HPDE6-E6E7 (cell line): Measurements from ENCODE around the gene VSX1.

Experiments used
- DNase-seq: peaks from one replicate; pipeline ENCODE4 v3.0.0; 2011; ENCODE audit warnings: missing footprints; ENCODE audit errors: extremely low spot score

VSX1 gene

GRCh38 chr20:25053255-25054031 is 28.5 kb downstream of the VSX1 start:
- no peak for DNase-seq

GRCh38 chr20:25052255-25053194 is 29.4 kb downstream of the VSX1 start:
- no peak for DNase-seq

GRCh38 chr20:25051386-25052155 is 30.4 kb downstream of the VSX1 start:
- no peak for DNase-seq

GRCh38 chr20:25050501-25051350 is 31.2 kb downstream of the VSX1 start:
- no peak for DNase-seq

GRCh38 chr20:25050082-25050481 is 31.9 kb downstream of the VSX1 start:
- no peak for DNase-seq

- no peak for DNase-seq
Observed at GRCh38 chr20:25049261-25050060, 32.5 kb downstream of the VSX1 start.

GRCh38 chr20:25048519-25048952 is 33.4 kb downstream of the VSX1 start:
- DNase-seq, result no peak

- DNase-seq, result no peak
Observed at GRCh38 chr20:25047766-25048165, 34.2 kb downstream of the VSX1 start.

GRCh38 chr20:25046736-25047666 is 34.9 kb downstream of the VSX1 start:
- DNase-seq, result no peak

GRCh38 chr20:25046181-25046641 is 35.7 kb downstream of the VSX1 start:
- DNase-seq, result no peak

- DNase-seq, result no peak
Observed at GRCh38 chr20:25045343-25045712, 36.6 kb downstream of the VSX1 start.

GRCh38 chr20:25044660-25045342 is 37.1 kb downstream of the VSX1 start:
- DNase-seq, result no peak

- no peak for DNase-seq
Observed at GRCh38 chr20:25044261-25044560, 37.7 kb downstream of the VSX1 start.

GRCh38 chr20:25043499-25044260 is 38.3 kb downstream of the VSX1 start:
- DNase-seq, result no peak

GRCh38 chr20:25042531-25043498 is 39.1 kb downstream of the VSX1 start:
- no peak for DNase-seq

- no peak for DNase-seq
Observed at GRCh38 chr20:25041813-25042530, 40.0 kb downstream of the VSX1 start.
